HG03066 (cell line): ENCODE results near the gene NEMP1.

ENCODE experiments used
- ATAC-seq: cut with Tn5 transposase; IDR thresholded peaks from one replicate; pipeline ENCODE4 v1.9.1; 2021; ENCODE audit warnings: low read depth; ENCODE audit not compliant: unreplicated experiment

NEMP1 gene

GRCh38 chr12:57109207-57110103 is 30.9 kb upstream of the NEMP1 start:
- ATAC-seq = no peak

- no peak for ATAC-seq
Measured at GRCh38 chr12:57107456-57108155, 29.0 kb upstream of the NEMP1 start.

GRCh38 chr12:57106021-57106708 is 27.6 kb upstream of the NEMP1 start:
- no peak for ATAC-seq

GRCh38 chr12:57105011-57105753 is 26.6 kb upstream of the NEMP1 start:
- no peak for ATAC-seq

- ATAC-seq = no peak
Measured at GRCh38 chr12:57104292-57104910, 25.8 kb upstream of the NEMP1 start.

GRCh38 chr12:57103856-57104255 is 25.3 kb upstream of the NEMP1 start:
- no peak for ATAC-seq

- ATAC-seq = no peak
Measured at GRCh38 chr12:57101892-57102695, 23.5 kb upstream of the NEMP1 start.

- no peak for ATAC-seq
Measured at GRCh38 chr12:57099766-57100165, 21.2 kb upstream of the NEMP1 start.

- ATAC-seq = no peak
Measured at GRCh38 chr12:57099047-57099714, 20.6 kb upstream of the NEMP1 start.

GRCh38 chr12:57098546-57098945 is 20.0 kb upstream of the NEMP1 start:
- ATAC-seq = no peak

GRCh38 chr12:57097554-57097835 is 18.9 kb upstream of the NEMP1 start:
- ATAC-seq = no peak

GRCh38 chr12:57096748-57097553 is 18.4 kb upstream of the NEMP1 start:
- no peak for ATAC-seq

GRCh38 chr12:57096099-57096572 is 17.5 kb upstream of the NEMP1 start:
- ATAC-seq = no peak

- no peak for ATAC-seq
Measured at GRCh38 chr12:57095440-57095839, 16.8 kb upstream of the NEMP1 start.

GRCh38 chr12:57094208-57095160 is 15.9 kb upstream of the NEMP1 start:
- no peak for ATAC-seq

- ATAC-seq = no peak
Measured at GRCh38 chr12:57093415-57094207, 15.0 kb upstream of the NEMP1 start.
